HL-60/S4 (cell line): Measurements from ENCODE around the gene MZF1.

Experiments used
- in situ Hi-C: fragments of 300-500 bp; cut with MboI; formaldehyde crosslinking; loops from 2 replicates; pipeline ENCODE4 v1.14.3; 2022; ENCODE audit warnings: low sequenced_read_pairs

Gene MZF1

GRCh38 chr19:58515259-58515658 lies 57.9 kb downstream of the MZF1 start:
- in situ Hi-C loops = no loop called here

- in situ Hi-C loops = no loop called here
Measured at GRCh38 chr19:58514564-58515022, 58.5 kb downstream of the MZF1 start.

DNA sequence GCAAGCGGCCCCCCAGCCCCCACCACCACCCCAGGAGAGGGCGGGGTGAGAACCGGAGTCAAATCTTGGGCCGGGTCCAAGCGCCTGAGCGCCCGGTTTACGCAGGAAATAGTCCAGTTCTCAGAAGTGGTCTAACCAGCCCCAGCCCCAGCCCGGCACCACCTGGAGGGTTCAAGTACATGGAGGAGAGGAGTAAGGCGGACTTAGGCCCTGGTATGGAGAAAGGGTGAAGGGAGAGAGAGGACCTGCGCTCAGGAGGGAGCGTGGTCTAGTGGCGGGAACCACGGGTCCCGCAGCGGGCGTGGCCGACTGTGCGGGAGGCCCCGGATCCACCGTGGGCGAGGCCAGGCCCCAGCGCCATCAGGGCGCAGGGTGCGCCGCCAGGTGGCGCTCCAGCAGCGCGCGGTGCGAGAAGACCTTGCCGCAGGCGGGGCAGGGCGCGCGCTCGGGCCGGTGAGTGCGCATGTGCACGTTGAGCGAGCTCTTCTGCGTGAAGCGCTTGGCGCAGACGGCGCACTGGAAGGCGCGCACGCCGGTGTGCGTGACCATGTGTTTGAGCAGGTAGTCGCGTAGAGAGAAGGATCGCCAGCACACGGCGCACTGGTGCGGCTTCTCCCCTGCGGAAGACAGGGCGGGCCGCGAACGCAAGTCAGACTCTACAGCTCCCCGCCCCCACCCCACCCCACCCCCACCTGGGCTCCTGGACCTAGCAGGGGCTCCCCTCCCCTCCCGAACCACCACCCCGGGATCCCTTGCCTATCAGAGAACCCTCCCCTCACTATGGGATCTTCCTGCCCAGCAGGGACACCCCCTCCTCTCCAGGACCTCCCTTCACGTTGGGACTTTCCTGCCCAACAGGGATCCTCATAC lies 59.2 kb downstream of the MZF1 start:
- in situ Hi-C loops = no loop called here

- in situ Hi-C loops = no loop called here
Measured at GRCh38 chr19:58513213-58513693, 59.9 kb downstream of the MZF1 start.
